Stimulated activated CD4-positive, alpha-beta T cell treated with anti-CD3 and anti-CD28 coated beads, Interleukin-12 subunit alpha, Interleukin-12 subunit beta, amount 100 ng/mL, for 4 hours (primary cell): Measurements from ENCODE around the gene UGT1A9.

Source experiments
- DNase-seq: peaks from one replicate; pipeline ENCODE4 v3.0.0-alpha.2; 2020

The UGT1A9 gene

GRCh38 chr2:233764264-233764663, 92.6 kb downstream of the UGT1A9 start:
- no peak for DNase-seq

- no peak for DNase-seq
These were observed 93.1 kb downstream of the UGT1A9 start for GRCh38 chr2:233764761-233765160.

- DNase-seq, result no peak
These were observed 94.7 kb downstream of the UGT1A9 start for GRCh38 chr2:233766416-233766815.

GRCh38 chr2:233768076-233768475, 96.4 kb downstream of the UGT1A9 start:
- DNase-seq, result no peak

- DNase-seq, result no peak
These were observed 97.6 kb downstream of the UGT1A9 start for GRCh38 chr2:233769260-233769659.

- no peak for DNase-seq
These were observed 100.5 kb downstream of the UGT1A9 start for GRCh38 chr2:233772153-233772552.

- no peak for DNase-seq
These were observed 100.9 kb downstream of the UGT1A9 start for GRCh38 chr2:233772583-233772982.

GRCh38 chr2:233773854-233774253, 102.2 kb downstream of the UGT1A9 start:
- DNase-seq, result no peak

GRCh38 chr2:233775414-233775813, 103.7 kb downstream of the UGT1A9 start:
- no peak for DNase-seq

GRCh38 chr2:233778030-233778429, 106.3 kb downstream of the UGT1A9 start, which contains the start of gene MROH2A:
MROH2A (plus strand) TSS chr2:233778330; CDS start chr2:233779359, 1,029 bp downstream.
- DNase-seq, result no peak

GRCh38 chr2:233779722-233780121, 108.0 kb downstream of the UGT1A9 start:
- no peak for DNase-seq

- DNase-seq, result no peak
These were observed 109.1 kb downstream of the UGT1A9 start for GRCh38 chr2:233780771-233781170.

- no peak for DNase-seq
These were observed 117.9 kb downstream of the UGT1A9 start for GRCh38 chr2:233789554-233789953.

GRCh38 chr2:233791151-233791882, 119.6 kb downstream of the UGT1A9 start:
- DNase-seq, result no peak

GRCh38 chr2:233791883-233792329, 120.2 kb downstream of the UGT1A9 start:
- no peak for DNase-seq

GRCh38 chr2:233792720-233793119, 121.0 kb downstream of the UGT1A9 start:
- DNase-seq, result no peak

GRCh38 chr2:233793465-233794127, 121.9 kb downstream of the UGT1A9 start:
- no peak for DNase-seq

GRCh38 chr2:233794128-233794658, 122.5 kb downstream of the UGT1A9 start:
- DNase-seq, result no peak

GRCh38 chr2:233795735-233796171, 124.1 kb downstream of the UGT1A9 start:
- no peak for DNase-seq

GRCh38 chr2:233796254-233796653, 124.6 kb downstream of the UGT1A9 start:
- no peak for DNase-seq

- no peak for DNase-seq
These were observed 126.8 kb downstream of the UGT1A9 start for GRCh38 chr2:233798335-233799086.

GRCh38 chr2:233799087-233799665, 127.5 kb downstream of the UGT1A9 start:
- DNase-seq, result no peak

GRCh38 chr2:233799716-233800115, 128.0 kb downstream of the UGT1A9 start:
- DNase-seq, result no peak
